HEK293T (cell line): ENCODE data around the gene ZNF607.
A peak's percentile ranks its signal among the peaks of the same experiment; 100 is the strongest.
"Not testable (repeated sequence)": the region's sequence is repeated elsewhere in the genome, so short reads cannot be mapped to it uniquely, and the experiment has no call there.

Experiments used
- CTCF ChIA-PET: fragments of 350-600 bp; formaldehyde crosslinking; extraction: SDS; loops from one replicate; lab custom pipeline; 2021; ENCODE audit warnings: antibody characterized with exemption, inconsistent platforms; lab: Yijun Ruan, JAX
- POLR2A ChIA-PET: fragments of 350-600 bp; formaldehyde crosslinking; extraction: SDS; loops from one replicate; lab custom pipeline; 2020; ENCODE audit warnings: antibody characterized with exemption, inconsistent platforms; lab: Yijun Ruan, JAX
- DNase-seq: peaks from one replicate; pipeline ENCODE4 v3.0.0; 2012; ENCODE audit warnings: mixed read lengths; ENCODE audit errors: extremely low spot score
- ARNT ChIP-seq: fragments of 450-650 bp; IDR thresholded peaks from 2 replicates; pipeline ENCODE4 v1.6.1; 2017; ENCODE audit warnings: mild to moderate bottlenecking
- BHLHE40 ChIP-seq: fragments of 450-650 bp; IDR thresholded peaks from 2 replicates; pipeline ENCODE4 v1.6.1; 2016; ENCODE audit warnings: mild to moderate bottlenecking, moderate library complexity, borderline replicate concordance
- CTBP1 ChIP-seq: fragments of 450-650 bp; IDR thresholded peaks from 2 replicates; pipeline ENCODE4 v1.6.1; 2016; ENCODE audit warnings: borderline replicate concordance
- ELF4 ChIP-seq: fragments of 450-650 bp; IDR thresholded peaks from 2 replicates; pipeline ENCODE4 v1.6.1; 2017; ENCODE audit warnings: antibody characterized with exemption
- FOXA1 ChIP-seq: fragments of 450-650 bp; IDR thresholded peaks from 2 replicates; pipeline ENCODE4 v1.6.1; 2016; ENCODE audit warnings: mild to moderate bottlenecking
- FOXK2 ChIP-seq: fragments of 450-650 bp; IDR thresholded peaks from 2 replicates; pipeline ENCODE4 v1.6.1; 2016; ENCODE audit warnings: mild to moderate bottlenecking
- FOXM1 ChIP-seq: fragments of 450-650 bp; IDR thresholded peaks from 2 replicates; pipeline ENCODE4 v1.6.1; 2017; ENCODE audit warnings: mild to moderate bottlenecking, borderline replicate concordance
- HDGF ChIP-seq: fragments of 450-650 bp; IDR thresholded peaks from 2 replicates; pipeline ENCODE4 v1.6.1; 2017; ENCODE audit warnings: antibody characterized with exemption, borderline replicate concordance
- L3MBTL2 ChIP-seq: fragments of 450-650 bp; conservative IDR thresholded peaks from 2 replicates; pipeline ENCODE4 v1.6.1; 2016; ENCODE audit warnings: mild to moderate bottlenecking
- LEF1 ChIP-seq: fragments of 450-650 bp; IDR thresholded peaks from 2 replicates; pipeline ENCODE4 v1.6.1; 2017; ENCODE audit warnings: mild to moderate bottlenecking, borderline replicate concordance
- NFRKB ChIP-seq: fragments of 450-650 bp; IDR thresholded peaks from 2 replicates; pipeline ENCODE4 v1.6.1; 2016; ENCODE audit warnings: mild to moderate bottlenecking, moderate library complexity
- SP1 ChIP-seq: fragments of 450-650 bp; IDR thresholded peaks from 2 replicates; pipeline ENCODE4 v1.6.1; 2017
- SUZ12 ChIP-seq: fragments of 450-650 bp; IDR thresholded peaks from 2 replicates; pipeline ENCODE4 v1.6.1; 2016; ENCODE audit warnings: mild to moderate bottlenecking
- TARDBP ChIP-seq: fragments of 450-650 bp; IDR thresholded peaks from 2 replicates; pipeline ENCODE4 v1.6.1; 2016
- ZNF384 ChIP-seq: fragments of 450-650 bp; IDR thresholded peaks from 2 replicates; pipeline ENCODE4 v1.6.1; 2016
- TF ChIP-seq, protein P1 (sequence below): fragments of 450-650 bp; IDR thresholded peaks from 2 replicates; pipeline ENCODE4 v1.6.1; 2016

ZNF607 gene

DNA sequence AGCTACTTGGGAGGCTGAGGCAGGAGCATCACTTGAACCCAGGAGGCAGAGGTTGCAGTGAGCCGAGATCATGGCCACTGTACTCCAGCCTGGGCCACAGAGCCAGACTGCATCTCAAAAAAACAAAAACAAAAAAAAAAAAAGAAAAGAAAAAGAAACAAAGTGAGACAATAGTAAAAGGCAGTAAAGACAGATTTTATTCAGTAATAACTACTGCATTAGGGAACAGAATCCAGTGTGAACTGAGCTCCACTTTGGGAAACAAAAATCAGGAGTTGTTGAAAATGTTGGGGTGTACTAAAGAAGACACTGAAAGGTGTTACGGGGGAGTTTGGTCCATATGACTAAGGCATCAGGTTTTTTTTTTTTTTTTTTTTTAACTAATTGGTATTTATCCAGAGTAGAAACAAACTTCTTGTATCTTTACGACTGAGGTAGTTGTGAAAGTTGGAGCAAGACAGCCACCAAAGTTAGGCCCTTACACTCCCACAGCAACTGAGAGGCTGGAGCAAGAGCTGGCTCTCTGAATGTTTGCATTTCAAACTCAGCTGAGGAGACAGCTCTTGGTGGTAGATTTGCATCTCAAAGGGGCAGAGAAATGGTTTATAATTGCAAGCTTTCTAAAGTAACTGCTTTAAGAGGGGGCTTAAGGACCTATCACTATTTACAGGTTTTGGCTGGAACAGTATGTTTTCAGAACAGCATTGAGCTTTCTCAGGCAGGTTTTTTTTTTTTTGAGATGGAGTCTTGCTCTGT, 24.2 kb downstream of the ZNF607 start:
- DNase-seq = no peak
- ChIA-PET CTCF (no interaction called here), POLR2A (no interaction called here)
- TF ChIP-seq LEF1 (no peak), HDGF (no peak), SP1 (no peak), FOXA1 (no peak)
- TF ChIP-seq, protein P1, sequence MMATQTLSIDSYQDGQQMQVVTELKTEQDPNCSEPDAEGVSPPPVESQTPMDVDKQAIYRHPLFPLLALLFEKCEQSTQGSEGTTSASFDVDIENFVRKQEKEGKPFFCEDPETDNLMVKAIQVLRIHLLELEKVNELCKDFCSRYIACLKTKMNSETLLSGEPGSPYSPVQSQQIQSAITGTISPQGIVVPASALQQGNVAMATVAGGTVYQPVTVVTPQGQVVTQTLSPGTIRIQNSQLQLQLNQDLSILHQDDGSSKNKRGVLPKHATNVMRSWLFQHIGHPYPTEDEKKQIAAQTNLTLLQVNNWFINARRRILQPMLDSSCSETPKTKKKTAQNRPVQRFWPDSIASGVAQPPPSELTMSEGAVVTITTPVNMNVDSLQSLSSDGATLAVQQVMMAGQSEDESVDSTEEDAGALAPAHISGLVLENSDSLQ = no peak

DNA sequence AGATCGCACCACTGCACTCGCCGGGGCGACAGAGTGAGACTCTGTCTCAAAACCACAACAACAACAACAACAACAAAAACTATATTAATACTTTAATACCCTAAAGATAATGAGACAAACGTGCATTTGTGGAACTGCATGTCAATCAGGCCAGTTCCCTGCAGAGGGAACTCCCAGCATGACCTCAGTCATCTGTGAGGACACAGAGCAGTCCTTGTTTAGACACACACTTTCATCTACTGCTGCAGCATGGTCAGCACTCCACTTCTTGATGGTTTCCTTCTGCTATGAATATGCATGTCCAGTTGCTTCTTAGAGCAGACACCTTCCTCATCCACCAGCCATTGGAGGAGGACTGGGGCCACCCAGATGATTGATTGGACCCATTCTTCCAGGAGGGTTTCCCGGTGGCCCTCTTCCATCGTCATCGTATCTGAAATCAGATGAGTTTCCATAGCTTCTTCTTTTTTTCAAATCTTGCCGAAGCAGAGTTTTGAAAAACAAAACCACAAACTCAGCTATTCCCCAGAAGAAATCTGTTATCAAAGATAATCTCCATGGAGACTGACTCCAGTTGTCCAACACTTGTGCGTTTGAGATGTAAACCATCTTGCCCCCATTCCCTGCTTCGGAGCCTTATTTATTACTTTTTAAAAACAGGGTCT, 26.5 kb downstream of the ZNF607 start:
- TF ChIP-seq HDGF (no peak), ELF4 (no peak), SP1 (no peak), NFRKB (no peak), FOXK2 (no peak), ZNF384 (no peak), L3MBTL2 (no peak), TARDBP (no peak), BHLHE40 (no peak), LEF1 (no peak), ARNT (no peak)
- TF ChIP-seq, protein P1 = no peak
- no peak for DNase-seq
- CTCF ChIA-PET = no interaction called here
- POLR2A ChIA-PET = no interaction called here

DNA sequence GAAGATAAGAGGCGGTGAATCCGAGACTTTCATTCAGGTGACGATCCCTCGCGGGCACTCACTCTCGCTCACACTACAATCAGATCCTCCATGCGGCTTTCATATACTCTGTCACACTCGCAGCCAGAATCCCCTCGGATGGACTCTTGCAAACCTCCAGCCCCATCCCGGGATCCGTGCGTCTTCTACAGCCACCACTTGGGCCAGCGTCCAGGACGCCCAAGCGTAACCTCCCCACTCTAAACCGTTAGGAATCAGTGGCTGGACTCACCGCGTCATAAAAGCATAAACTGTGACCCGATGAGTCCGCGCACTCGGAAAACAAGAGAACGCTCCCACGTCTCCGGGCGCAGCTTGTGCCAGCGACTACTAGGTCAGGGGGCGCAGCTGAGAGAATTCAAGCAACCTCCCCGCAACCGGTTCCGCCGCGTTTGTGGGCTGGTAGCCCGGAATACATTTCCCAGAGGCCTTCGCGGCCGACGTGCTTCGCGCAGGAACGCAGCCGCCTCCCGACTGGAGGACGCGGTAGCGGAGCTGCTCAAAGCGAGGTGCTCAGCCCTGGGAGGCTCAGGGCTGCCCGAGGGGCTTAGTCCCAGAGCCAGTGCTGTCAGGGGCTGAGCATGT, 27.6 kb downstream of the ZNF607 start:
- ChIA-PET CTCF (no interaction called here), POLR2A (no interaction called here)
- TF ChIP-seq FOXM1 (no peak), FOXK2 (no peak), CTBP1 (no peak), ZNF384 (no peak), SP1 (no peak), ARNT (no peak), L3MBTL2 (no peak; the same call in 1 of the 2 replicates), LEF1 (no peak), SUZ12 (no peak), FOXA1 (no peak), TARDBP (no peak), NFRKB (no peak), BHLHE40 (no peak), HDGF (no peak), ELF4 (no peak)
- TF ChIP-seq, protein P1 = no peak
- DNase-seq = peak; percentile 34

DNA sequence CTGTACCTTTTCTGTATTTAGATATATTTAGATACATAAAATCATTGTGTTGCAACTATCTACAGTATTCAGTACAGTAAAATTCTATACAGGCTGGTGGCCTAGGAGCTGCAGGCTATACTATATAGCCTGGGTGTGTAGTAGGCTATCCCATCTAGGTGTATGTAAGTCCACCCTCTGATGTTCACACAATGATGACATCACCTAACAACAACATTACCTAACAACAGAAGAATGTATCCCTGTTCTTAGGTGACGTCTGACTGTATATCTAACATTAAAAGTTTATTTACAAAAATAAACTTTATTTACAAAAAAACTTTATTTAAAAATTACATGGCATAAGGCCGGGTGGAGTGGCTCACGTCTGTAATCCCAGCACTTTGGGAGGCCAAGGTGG, 36.0 kb downstream of the ZNF607 start:
- DNase-seq = no peak
- ChIA-PET POLR2A (no interaction called here), CTCF (no interaction called here)
- no peak for TF ChIP-seq CTBP1
- TF ChIP-seq FOXA1 = no peak
- TF ChIP-seq FOXK2 = no peak
- TF ChIP-seq ARNT = no peak
- TF ChIP-seq TARDBP = no peak
- no peak for TF ChIP-seq BHLHE40
- TF ChIP-seq NFRKB = no peak

DNA sequence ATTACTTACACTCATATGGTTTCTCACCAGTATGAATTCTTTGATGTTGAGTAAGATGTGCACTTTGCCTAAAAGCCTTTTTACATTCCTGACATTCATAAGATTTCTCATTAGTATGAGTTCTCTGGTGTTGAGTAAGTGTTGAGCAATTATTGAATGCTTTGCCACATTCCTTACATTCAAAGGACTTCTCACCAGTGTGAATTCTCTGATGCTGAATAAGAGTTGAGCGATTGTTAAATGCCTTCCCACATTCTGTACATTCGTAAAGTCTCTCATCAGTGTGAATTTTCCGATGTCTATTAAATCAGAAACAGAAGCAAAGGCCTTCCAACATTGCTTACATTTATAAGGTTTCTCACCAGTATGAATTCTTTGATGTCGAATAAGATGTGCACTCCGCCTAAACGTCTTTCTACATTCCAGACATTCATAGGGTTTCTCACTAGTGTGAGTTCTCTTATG, 50.1 kb downstream of the ZNF607 start:
- no peak for DNase-seq
- TF ChIP-seq NFRKB (no peak), FOXK2 (no peak), HDGF (no peak), LEF1 (no peak), ZNF384 (no peak), SUZ12 (no peak), SP1 (no peak), ARNT (no peak), ELF4 (no peak), BHLHE40 (no peak), TARDBP (no peak), L3MBTL2 (no peak)
- TF ChIP-seq, protein P1 = no peak
- ChIA-PET POLR2A (no interaction called here), CTCF (no interaction called here)

DNA sequence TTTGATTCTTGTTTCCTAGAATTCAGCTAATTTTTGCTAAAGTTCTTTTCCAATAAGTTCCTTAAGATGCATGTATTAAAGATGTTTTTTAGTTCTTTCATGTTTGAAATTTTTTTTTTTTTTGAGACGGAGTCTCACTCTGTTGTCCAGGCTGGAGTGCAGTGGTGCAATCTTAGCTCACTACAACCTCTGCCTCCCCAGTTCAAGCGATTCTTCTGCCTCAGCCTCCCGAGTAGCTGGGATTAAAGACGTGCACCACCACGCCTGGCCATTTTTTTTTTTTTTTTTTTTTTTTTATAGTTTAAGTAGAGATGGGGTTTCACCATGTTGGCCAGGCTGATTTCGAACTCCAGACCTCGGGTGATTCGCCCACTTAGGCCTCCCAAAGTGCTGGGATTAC, 62.4 kb downstream of the ZNF607 start:
- CTCF ChIA-PET, DNase-seq: not testable (repeated sequence)
- POLR2A ChIA-PET = interaction anchor here (0.9 kb wide), 1 partner anchor 122 kb away, joined by 3 read pairs; the partner anchor contains the start of gene ZNF573
